C1 segment of cervical spinal cord (tissue), 14 donors: ENCODE data around the gene VSIG10L2.
"Not testable (repeated sequence)": the region's sequence is repeated elsewhere in the genome, so short reads cannot be mapped to it uniquely, and the experiment has no call there.

Source experiments
- DNase-seq, 14 donors: peaks; one replicate each; lab custom pipeline; 2025; lab: John Stamatoyannopoulos, UW

The VSIG10L2 gene

GRCh38 chr11:125959931-125960330 lies 14.1 kb downstream of the VSIG10L2 start:
- no peak for DNase-seq

- no peak for DNase-seq
Observed at GRCh38 chr11:125960771-125961170, 14.9 kb downstream of the VSIG10L2 start.

- no peak for DNase-seq
Observed at GRCh38 chr11:125967515-125967914, 21.7 kb downstream of the VSIG10L2 start.

- DNase-seq = no peak
Observed at GRCh38 chr11:125968354-125968753, 22.5 kb downstream of the VSIG10L2 start.

GRCh38 chr11:125971618-125972017 lies 25.8 kb downstream of the VSIG10L2 start:
- DNase-seq = no peak

GRCh38 chr11:125974284-125974683 lies 28.4 kb downstream of the VSIG10L2 start:
- DNase-seq = no peak

- DNase-seq = no peak
Observed at GRCh38 chr11:125975634-125976033, 29.8 kb downstream of the VSIG10L2 start.

GRCh38 chr11:125976156-125976555 lies 30.3 kb downstream of the VSIG10L2 start:
- no peak for DNase-seq

- DNase-seq = no peak
Observed at GRCh38 chr11:125977333-125977732, 31.5 kb downstream of the VSIG10L2 start.

- DNase-seq = no peak
Observed at GRCh38 chr11:125978181-125978716, 32.4 kb downstream of the VSIG10L2 start.

- DNase-seq = no peak
Observed at GRCh38 chr11:125978778-125979407, 33.0 kb downstream of the VSIG10L2 start.

- no peak for DNase-seq
Observed at GRCh38 chr11:125979511-125979910, 33.7 kb downstream of the VSIG10L2 start.

- DNase-seq = peak in 1 of 14 donors; percentile 24
Observed at GRCh38 chr11:125980436-125980835, 34.6 kb downstream of the VSIG10L2 start.

GRCh38 chr11:125982348-125982730 lies 36.5 kb downstream of the VSIG10L2 start:
- DNase-seq = peak in 1 of 14 donors; percentile 5

- DNase-seq = not testable (repeated sequence)
Observed at GRCh38 chr11:125985956-125986355, 40.1 kb downstream of the VSIG10L2 start.

GRCh38 chr11:125987066-125987641 lies 41.3 kb downstream of the VSIG10L2 start:
- DNase-seq = peak in 1 of 14 donors; percentile 84

GRCh38 chr11:125990244-125990643 lies 44.4 kb downstream of the VSIG10L2 start:
- peak in 1 of 14 donors; percentile 28 for DNase-seq

GRCh38 chr11:125992893-125993292 lies 47.0 kb downstream of the VSIG10L2 start:
- no peak for DNase-seq

- DNase-seq = no peak
Observed at GRCh38 chr11:125994509-125994908, 48.7 kb downstream of the VSIG10L2 start.

GRCh38 chr11:125995313-125995712 lies 49.5 kb downstream of the VSIG10L2 start:
- peak in 1 of 14 donors; percentile 30 for DNase-seq

GRCh38 chr11:125998267-125998666 lies 52.4 kb downstream of the VSIG10L2 start:
- DNase-seq = no peak

- no peak for DNase-seq
Observed at GRCh38 chr11:125999234-125999880, 53.5 kb downstream of the VSIG10L2 start.

- DNase-seq = no peak
Observed at GRCh38 chr11:126002181-126002580, 56.3 kb downstream of the VSIG10L2 start.
